Measurements from ENCODE around the gene ZDHHC17. TPM values are rescaled to one million over a fixed set of nuclear protein-coding genes. Genes with fewer than 3 reads are reported as not detected.

ZDHHC17 gene
- total RNA-seq, 4 donors from 2014 or later: 26.2 to 41.9 (median 38.0) TPM

GRCh38 chr12:76798864-76799263, 34.9 kb downstream of the ZDHHC17 start:
- DNase-seq (ENCODE audit: extremely low spot score): no peak
- H3K4me1 ChIP-seq: peaks cover 0 to 7% (median 1%) of the 10 kb centered on the region in 4 donors
- no peak overlapping the region for H3K27ac ChIP-seq (replicated peaks in 1 of 4)
- H3K36me3 ChIP-seq: peaks cover 3 to 23% (median 9%) of the 10 kb centered on the region in 4 donors
- intact Hi-C loops (cut with DNase I): no loop called here
- TF ChIP-seq POLR2A (IDR thresholded peaks at IDR 0.05; ENCODE audit: low read depth) (no peak), EP300 (IDR thresholded peaks at IDR 0.05) (no peak), POLR2AphosphoS5 (IDR thresholded peaks at IDR 0.05) (no peak), CTCF (IDR thresholded peaks at IDR 0.05) (no peak)
- no peaks in the 10 kb centered on the region for H3K9me3 ChIP-seq
- WGBS: 94% methylated on average over 2 of the region's 4 CpGs
- H3K27me3 ChIP-seq: no peaks in the 10 kb centered on the region
- no peak overlapping the region for H3K4me3 ChIP-seq

- H3K36me3 ChIP-seq: peaks cover 3 to 23% (median 9%) of the 10 kb centered on the region in 4 donors
- no peak for DNase-seq (ENCODE audit: extremely low spot score)
- intact Hi-C loops (cut with DNase I): no loop called here
- H3K4me1 ChIP-seq: peaks cover 0 to 12% (median 2%) of the 10 kb centered on the region in 4 donors
- H3K27ac ChIP-seq (replicated peaks in 1 of 4): no peak overlapping the region
- no peak overlapping the region for H3K4me3 ChIP-seq
- 100% methylated on average over 2 of the region's 2 CpGs for WGBS
- no peaks in the 10 kb centered on the region for H3K27me3 ChIP-seq
- TF ChIP-seq POLR2A (IDR thresholded peaks at IDR 0.05; ENCODE audit: low read depth): no peak
- TF ChIP-seq POLR2AphosphoS5 (IDR thresholded peaks at IDR 0.05): no peak
- TF ChIP-seq CTCF (IDR thresholded peaks at IDR 0.05): no peak
- TF ChIP-seq EP300 (IDR thresholded peaks at IDR 0.05): no peak
- H3K9me3 ChIP-seq: no peaks in the 10 kb centered on the region
These were observed 35.4 kb downstream of the ZDHHC17 start for GRCh38 chr12:76799362-76799761.

- intact Hi-C loops (cut with DNase I): no loop called here
- WGBS: 93% methylated on average over 3 of the region's 3 CpGs
- Histone ChIP-seq H3K4me1 (peaks cover 0 to 10% (median 1%) of the 10 kb centered on the region in 4 donors), H3K36me3 (peaks cover 12 to 44% (median 26%) of the 10 kb centered on the region in 4 donors), H3K27me3 (no peaks in the 10 kb centered on the region), H3K27ac (replicated peaks in 1 of 4) (no peak overlapping the region), H3K4me3 (no peak overlapping the region), H3K9me3 (no peaks in the 10 kb centered on the region)
- DNase-seq (ENCODE audit: extremely low spot score): no peak
- no peak for TF ChIP-seq POLR2AphosphoS5 (IDR thresholded peaks at IDR 0.05)
These were observed 38.1 kb downstream of the ZDHHC17 start for GRCh38 chr12:76802060-76802459.

- Histone ChIP-seq H3K4me1 (peaks cover 0 to 10% (median 1%) of the 10 kb centered on the region in 4 donors), H3K27ac (replicated peaks in 1 of 4) (no peak overlapping the region), H3K4me3 (no peak overlapping the region), H3K9me3 (no peaks in the 10 kb centered on the region), H3K27me3 (no peaks in the 10 kb centered on the region), H3K36me3 (peaks cover 22 to 56% (median 33%) of the 10 kb centered on the region in 4 donors)
- intact Hi-C loops (cut with DNase I): no loop called here
- TF ChIP-seq CTCF (IDR thresholded peaks at IDR 0.05) (no peak), POLR2AphosphoS5 (IDR thresholded peaks at IDR 0.05) (no peak), POLR2A (IDR thresholded peaks at IDR 0.05; ENCODE audit: low read depth) (no peak), EP300 (IDR thresholded peaks at IDR 0.05) (no peak)
- 90% methylated on average over 8 of the region's 8 CpGs for WGBS
- DNase-seq (ENCODE audit: extremely low spot score): no peak
These were observed 40.6 kb downstream of the ZDHHC17 start for GRCh38 chr12:76804435-76804976.

GRCh38 chr12:76810671-76811419, 46.9 kb downstream of the ZDHHC17 start:
- 67% methylated on average over 6 of the region's 6 CpGs for WGBS
- H3K36me3 ChIP-seq: peaks cover 18 to 63% (median 30%) of the 10 kb centered on the region in 4 donors
- no peaks in the 10 kb centered on the region for H3K27me3 ChIP-seq
- H3K27ac ChIP-seq (replicated peaks in 1 of 4): no peak overlapping the region
- no peak overlapping the region for H3K4me3 ChIP-seq
- TF ChIP-seq CTCF (IDR thresholded peaks at IDR 0.05) (no peak), EP300 (IDR thresholded peaks at IDR 0.05) (no peak), POLR2A (IDR thresholded peaks at IDR 0.05; ENCODE audit: low read depth) (no peak), POLR2AphosphoS5 (IDR thresholded peaks at IDR 0.05) (no peak)
- H3K9me3 ChIP-seq: no peaks in the 10 kb centered on the region
- DNase-seq (ENCODE audit: extremely low spot score): no peak
- intact Hi-C loops (cut with DNase I): loop anchor here (10.0 kb wide), 1 partner anchor 194 kb away; no protein-coding TSS in a partner anchor
- H3K4me1 ChIP-seq: no peaks in the 10 kb centered on the region

Data from esophagus muscularis mucosa (tissue), 4 donors.